Endodermal cell (in vitro differentiated cells): ENCODE measurements around the gene RASSF9. TPM values are rescaled to one million over a fixed set of nuclear protein-coding genes. Genes with fewer than 3 reads are reported as not detected.

Experiments used
- DNase-seq: peaks from one replicate; pipeline ENCODE4 v3.0.0-alpha.2; 2017
- H3K27ac ChIP-seq: 2 replicates; pipeline ENCODE4 v1.5.1; 2013; ENCODE audit warnings: mild to moderate bottlenecking, low read depth, low read length, moderate library complexity
- H3K27me3 ChIP-seq: 2 replicates; pipeline ENCODE4 v1.6.1; 2013; ENCODE audit warnings: mild to moderate bottlenecking, low read length, moderate library complexity; ENCODE audit not compliant: insufficient read depth, control insufficient read depth, poor library complexity, severe bottlenecking
- H3K36me3 ChIP-seq: 2 replicates; pipeline ENCODE4 v1.7.0; 2013; ENCODE audit warnings: mild to moderate bottlenecking, low read length, moderate library complexity; ENCODE audit not compliant: control insufficient read depth, insufficient read depth
- H3K4me1 ChIP-seq: one replicate; pipeline ENCODE4 v1.7.0; 2013; ENCODE audit warnings: low read length; ENCODE audit not compliant: control insufficient read depth, insufficient read depth
- H3K4me3 ChIP-seq: 2 replicates; pipeline ENCODE4 v1.5.1; 2013; ENCODE audit warnings: mild to moderate bottlenecking, low read length, moderate library complexity
- H3K9ac ChIP-seq: 2 replicates; pipeline ENCODE4 v1.6.1; 2013; ENCODE audit warnings: mild to moderate bottlenecking, low read length, moderate library complexity; ENCODE audit not compliant: poor library complexity, severe bottlenecking; ENCODE audit errors: extremely low read depth
- H3K9me3 ChIP-seq: 2 replicates; pipeline ENCODE4 v1.6.1; 2013; ENCODE audit warnings: mild to moderate bottlenecking, low read length, moderate library complexity; ENCODE audit not compliant: control insufficient read depth
- H3K27ac Mint-ChIP-seq: 2 replicates; pipeline ENCODE4 v1.8.0; 2020; ENCODE audit warnings: mixed read lengths
- H3K27me3 Mint-ChIP-seq: 2 replicates; pipeline ENCODE4 v1.8.0; 2021; ENCODE audit warnings: mild to moderate bottlenecking, mixed read lengths; ENCODE audit not compliant: insufficient read depth
- H3K36me3 Mint-ChIP-seq: 2 replicates; pipeline ENCODE4 v1.8.0; 2020; ENCODE audit warnings: low read depth, mixed read lengths
- H3K4me1 Mint-ChIP-seq: 2 replicates; pipeline ENCODE4 v1.8.0; 2020; ENCODE audit warnings: mixed read lengths
- H3K4me3 Mint-ChIP-seq: 2 replicates; pipeline ENCODE4 v1.8.0; 2020; ENCODE audit warnings: mild to moderate bottlenecking, moderate library complexity, mixed read lengths
- H3K9me3 Mint-ChIP-seq: 2 replicates; pipeline ENCODE4 v1.8.0; 2020; ENCODE audit warnings: mild to moderate bottlenecking, mixed read lengths
- CTCF ChIP-seq: fragments of 200-600 bp; sonication (generic); conservative IDR thresholded peaks from 2 replicates; pipeline ENCODE4 v1.5.0; 2021; ENCODE audit warnings: antibody characterized with exemption, mild to moderate bottlenecking
- total RNA-seq, 2 donors: library from RNA; stranded (reverse); fragmentation: NEBNext Ultra II Directional in 1 of 2; extraction: Animal tissue kit (Norgen Biotek cat#: 25700) in 1 of 2; gene quantifications; 2 replicates in 1 of 2; 3 replicates in 1 of 2; pipeline ENCODE4 v1.2.1, GENCODE V29; 2021

RASSF9 gene
- total RNA-seq, 2 donors from 2014 or later: 0.99 to 1.0 TPM

- no peak for DNase-seq
- Mint-ChIP-seq H3K27me3 (no peaks in the 10 kb centered on the region), H3K27ac (no peak overlapping the region), H3K4me3 (no peak overlapping the region), H3K9me3 (peaks cover 2% of the 10 kb centered on the region), H3K36me3 (no peaks in the 10 kb centered on the region), H3K4me1 (peaks cover 8% of the 10 kb centered on the region)
- H3K4me3 ChIP-seq: no peak overlapping the region
- no peaks in the 10 kb centered on the region for H3K9me3 ChIP-seq
- H3K4me1 ChIP-seq: peaks cover 3% of the 10 kb centered on the region
- H3K9ac ChIP-seq: no peak overlapping the region
- no peak for TF ChIP-seq CTCF
- no peak overlapping the region for H3K27ac ChIP-seq
- H3K27me3 ChIP-seq: no peaks in the 10 kb centered on the region
- H3K36me3 ChIP-seq: no peaks in the 10 kb centered on the region
Measured at GRCh38 chr12:85820101-85820500, 16.1 kb downstream of the RASSF9 start.

GRCh38 chr12:85814741-85815140 lies 21.5 kb downstream of the RASSF9 start:
- Histone ChIP-seq H3K27me3 (no peaks in the 10 kb centered on the region), H3K36me3 (no peaks in the 10 kb centered on the region), H3K27ac (no peak overlapping the region), H3K4me1 (no peaks in the 10 kb centered on the region), H3K4me3 (no peak overlapping the region), H3K9me3 (no peaks in the 10 kb centered on the region), H3K9ac (no peak overlapping the region)
- Mint-ChIP-seq H3K36me3 (no peaks in the 10 kb centered on the region), H3K27ac (no peak overlapping the region), H3K4me1 (peaks cover 6% of the 10 kb centered on the region), H3K9me3 (peaks cover 2% of the 10 kb centered on the region), H3K27me3 (no peaks in the 10 kb centered on the region), H3K4me3 (no peak overlapping the region)
- DNase-seq: no peak
- no peak for TF ChIP-seq CTCF

- Mint-ChIP-seq H3K4me3 (no peak overlapping the region), H3K4me1 (peaks cover 6% of the 10 kb centered on the region), H3K27me3 (no peaks in the 10 kb centered on the region), H3K36me3 (no peaks in the 10 kb centered on the region), H3K27ac (peak overlapping the region; percentile 11), H3K9me3 (peaks cover 2% of the 10 kb centered on the region)
- Histone ChIP-seq H3K27me3 (no peaks in the 10 kb centered on the region), H3K9me3 (no peaks in the 10 kb centered on the region), H3K36me3 (no peaks in the 10 kb centered on the region), H3K4me1 (no peaks in the 10 kb centered on the region), H3K4me3 (no peak overlapping the region), H3K27ac (no peak overlapping the region), H3K9ac (no peak overlapping the region)
- DNase-seq: no peak
- no peak for TF ChIP-seq CTCF
Measured at GRCh38 chr12:85814071-85814470, 22.1 kb downstream of the RASSF9 start.
